ENCODE measurements around the gene SLF2. TPM values are rescaled to one million over a fixed set of nuclear protein-coding genes. Genes with fewer than 3 reads are reported as not detected.
A peak's percentile ranks its signal among the peaks of the same experiment; 100 is the strongest.

The SLF2 gene
- total and polyA plus RNA-seq, 9 of the 15 experiments (the other 6 are each of a cell fraction or from before 2014, with no cell fraction given) = 1.7 to 18.4 (median 7.8) TPM

DNA sequence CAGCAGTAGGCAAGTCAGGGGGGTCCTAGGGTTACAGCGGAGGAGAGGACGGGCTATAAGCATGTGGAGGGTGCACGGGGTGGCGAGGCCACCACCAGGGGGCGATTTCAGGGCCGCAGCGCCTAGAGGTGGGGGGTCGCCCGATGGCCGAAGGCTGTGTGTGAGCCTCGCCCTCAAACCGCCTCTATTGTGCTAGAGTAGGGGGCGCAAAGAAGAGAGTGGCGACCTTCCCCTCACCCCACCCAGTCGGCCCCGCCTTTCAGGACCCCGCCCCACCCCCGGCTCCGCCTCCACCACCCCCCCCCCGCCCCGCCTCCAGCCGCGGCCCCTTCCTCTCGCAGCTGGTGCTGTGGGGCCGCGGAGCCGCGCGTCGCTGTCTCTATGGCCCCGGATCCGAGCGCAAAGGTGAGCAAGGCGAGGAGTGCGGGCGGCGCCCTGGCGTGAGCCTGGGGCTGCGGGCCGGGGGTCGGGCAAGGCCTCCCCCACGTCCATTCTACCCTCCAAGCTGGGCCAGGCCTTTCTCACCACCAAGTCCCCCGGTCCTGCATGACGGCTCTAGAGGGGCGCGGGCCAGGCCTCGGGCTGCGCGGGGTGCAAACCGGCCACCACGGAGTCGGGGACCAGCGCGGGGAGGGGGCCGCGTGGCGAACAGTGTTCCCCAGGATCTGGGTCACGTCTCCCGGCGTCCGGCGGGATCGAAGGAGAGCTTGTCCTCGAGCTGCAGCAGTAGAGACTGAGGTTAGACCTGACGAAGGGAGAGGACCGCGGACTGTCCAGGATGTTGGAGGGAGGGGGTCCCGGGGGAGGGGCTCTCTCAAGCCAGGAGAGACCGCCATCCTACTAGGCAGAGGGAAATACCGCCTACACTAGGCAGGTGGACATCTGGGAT is 56.7 kb downstream of the SLF2 start, which contains the start of gene SEMA4G (continued):
- TF ChIP-seq PHB (CRISPR knock-in tag; IDR thresholded peaks at IDR 0.05) (no peak), HMGN3 (IDR thresholded peaks at IDR 0.05; ENCODE audit: borderline replicate concordance, extremely low read depth, insufficient read length, low read depth, low read length) (no peak), LARP7 (IDR thresholded peaks at IDR 0.05) (no peak), TAL1 (IDR thresholded peaks at IDR 0.05) (no peak), L3MBTL2 (IDR thresholded peaks at IDR 0.05) (no peak), ZBTB7A (IDR thresholded peaks at IDR 0.05; ENCODE audit: borderline replicate concordance, control insufficient read depth, low read depth, low read length) (peak; percentile 89), GATAD2A (IDR thresholded peaks at IDR 0.05) (no peak), ZC3H11A (IDR thresholded peaks at IDR 0.05; ENCODE audit: low read depth, low read length) (no peak), SRSF9 (IDR thresholded peaks at IDR 0.05; ENCODE audit: borderline replicate concordance, low read depth, low read length) (no peak), ZNF444 (CRISPR knock-in tag; IDR thresholded peaks at IDR 0.05) (no peak), RFX1 (IDR thresholded peaks at IDR 0.05) (no peak), ZNF41 (CRISPR knock-in tag; conservative IDR thresholded peaks at IDR 0.05) (no peak), XRCC5 (IDR thresholded peaks at IDR 0.05; ENCODE audit: low read depth, low read length) (peak; percentile 50; the same call in 1 of the 2 replicates), ZBTB9 (CRISPR knock-in tag; IDR thresholded peaks at IDR 0.05) (no peak), MCM3 (IDR thresholded peaks at IDR 0.05) (no peak), CBX2 (IDR thresholded peaks at IDR 0.05; ENCODE audit: insufficient read depth, low read length, poor library complexity, severe bottlenecking) (no peak), ZNF699 (CRISPR knock-in tag; IDR thresholded peaks at IDR 0.05; ENCODE audit: insufficient replicate concordance) (no peak), ETS1 (conservative IDR thresholded peaks at IDR 0.05; ENCODE audit: control insufficient read depth, low read depth, low read length) (no peak), ELF2 (CRISPR knock-in tag; IDR thresholded peaks at IDR 0.05) (no peak)
- TF ChIP-seq, protein P1, sequence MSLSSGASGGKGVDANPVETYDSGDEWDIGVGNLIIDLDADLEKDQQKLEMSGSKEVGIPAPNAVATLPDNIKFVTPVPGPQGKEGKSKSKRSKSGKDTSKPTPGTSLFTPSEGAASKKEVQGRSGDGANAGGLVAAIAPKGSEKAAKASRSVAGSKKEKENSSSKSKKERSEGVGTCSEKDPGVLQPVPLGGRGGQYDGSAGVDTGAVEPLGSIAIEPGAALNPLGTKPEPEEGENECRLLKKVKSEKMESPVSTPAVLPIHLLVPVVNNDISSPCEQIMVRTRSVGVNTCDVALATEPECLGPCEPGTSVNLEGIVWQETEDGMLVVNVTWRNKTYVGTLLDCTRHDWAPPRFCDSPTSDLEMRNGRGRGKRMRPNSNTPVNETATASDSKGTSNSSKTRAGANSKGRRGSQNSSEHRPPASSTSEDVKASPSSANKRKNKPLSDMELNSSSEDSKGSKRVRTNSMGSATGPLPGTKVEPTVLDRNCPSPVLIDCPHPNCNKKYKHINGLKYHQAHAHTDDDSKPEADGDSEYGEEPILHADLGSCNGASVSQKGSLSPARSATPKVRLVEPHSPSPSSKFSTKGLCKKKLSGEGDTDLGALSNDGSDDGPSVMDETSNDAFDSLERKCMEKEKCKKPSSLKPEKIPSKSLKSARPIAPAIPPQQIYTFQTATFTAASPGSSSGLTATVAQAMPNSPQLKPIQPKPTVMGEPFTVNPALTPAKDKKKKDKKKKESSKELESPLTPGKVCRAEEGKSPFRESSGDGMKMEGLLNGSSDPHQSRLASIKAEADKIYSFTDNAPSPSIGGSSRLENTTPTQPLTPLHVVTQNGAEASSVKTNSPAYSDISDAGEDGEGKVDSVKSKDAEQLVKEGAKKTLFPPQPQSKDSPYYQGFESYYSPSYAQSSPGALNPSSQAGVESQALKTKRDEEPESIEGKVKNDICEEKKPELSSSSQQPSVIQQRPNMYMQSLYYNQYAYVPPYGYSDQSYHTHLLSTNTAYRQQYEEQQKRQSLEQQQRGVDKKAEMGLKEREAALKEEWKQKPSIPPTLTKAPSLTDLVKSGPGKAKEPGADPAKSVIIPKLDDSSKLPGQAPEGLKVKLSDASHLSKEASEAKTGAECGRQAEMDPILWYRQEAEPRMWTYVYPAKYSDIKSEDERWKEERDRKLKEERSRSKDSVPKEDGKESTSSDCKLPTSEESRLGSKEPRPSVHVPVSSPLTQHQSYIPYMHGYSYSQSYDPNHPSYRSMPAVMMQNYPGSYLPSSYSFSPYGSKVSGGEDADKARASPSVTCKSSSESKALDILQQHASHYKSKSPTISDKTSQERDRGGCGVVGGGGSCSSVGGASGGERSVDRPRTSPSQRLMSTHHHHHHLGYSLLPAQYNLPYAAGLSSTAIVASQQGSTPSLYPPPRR (CRISPR knock-in tag; IDR thresholded peaks at IDR 0.05; ENCODE audit: borderline replicate concordance) = no peak
